ENCODE results near the gene LTF. TPM values are rescaled to one million over a fixed set of nuclear protein-coding genes. Genes with fewer than 3 reads are reported as not detected.
"Not testable (repeated sequence)": the region's sequence is repeated elsewhere in the genome, so short reads cannot be mapped to it uniquely, and the experiment has no call there.

LTF gene
- polyA plus RNA-seq, 1 donor = 3.0 TPM

GRCh38 chr3:46395766-46396530 is 68.8 kb downstream of the LTF start:
- no peak for DNase-seq (ENCODE audit: low read depth)

GRCh38 chr3:46395210-46395661 is 69.5 kb downstream of the LTF start:
- DNase-seq (ENCODE audit: low read depth) = no peak

GRCh38 chr3:46393554-46394434 is 70.9 kb downstream of the LTF start:
- no peak for DNase-seq (ENCODE audit: low read depth)

- DNase-seq (ENCODE audit: low read depth) = no peak
These were observed 71.7 kb downstream of the LTF start for GRCh38 chr3:46393011-46393410.

GRCh38 chr3:46391526-46391925 is 73.2 kb downstream of the LTF start:
- not testable (repeated sequence) for DNase-seq (ENCODE audit: low read depth)

- DNase-seq (ENCODE audit: low read depth) = no peak
These were observed 75.4 kb downstream of the LTF start for GRCh38 chr3:46389306-46389705.

DNA sequence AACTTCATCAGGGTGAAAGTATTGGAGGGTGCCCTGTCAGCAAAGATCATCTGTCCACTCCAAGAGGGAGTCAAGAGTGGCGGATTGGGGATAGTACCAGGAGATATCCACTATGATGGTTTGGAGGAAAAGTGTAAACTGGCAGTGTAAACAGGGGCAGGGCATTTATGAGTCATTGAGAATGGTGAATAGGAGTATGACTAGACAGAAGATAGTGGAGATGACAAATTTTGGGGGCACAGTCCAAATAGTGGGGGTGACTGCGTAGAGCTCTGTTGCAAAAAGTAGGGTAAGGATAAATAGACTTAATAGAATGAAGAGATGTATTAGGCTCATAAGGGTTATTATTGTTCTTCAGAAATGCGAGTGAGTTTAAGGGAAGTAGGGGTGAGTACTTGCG is 75.9 kb downstream of the LTF start:
- DNase-seq (ENCODE audit: low read depth) = not testable (repeated sequence)

- DNase-seq (ENCODE audit: low read depth) = no peak
These were observed 78.5 kb downstream of the LTF start for GRCh38 chr3:46386205-46386604.

Other genes starting within 250 kb of the LTF start
- 0.15 TPM for gene CCR3, start 222.4 kb downstream of the LTF start, polyA plus RNA-seq (ENCODE audit: insufficient read length)
- 0.89 TPM for gene CCR2, start 110.8 kb downstream of the LTF start, polyA plus RNA-seq (ENCODE audit: insufficient read length)
- 0.40 TPM for gene CCR5, start 94.0 kb downstream of the LTF start, polyA plus RNA-seq (ENCODE audit: insufficient read length)
- gene CCRL2, start 57.6 kb downstream of the LTF start, polyA plus RNA-seq (ENCODE audit: insufficient read length) = 0.38 TPM
- gene RTP3, start 33.1 kb upstream of the LTF start, polyA plus RNA-seq (ENCODE audit: insufficient read length) = 0.14 TPM
- 5.2 TPM for gene LRRC2, start 101.4 kb upstream of the LTF start, polyA plus RNA-seq (ENCODE audit: insufficient read length)
- gene FAM240A, start 147.6 kb upstream of the LTF start, polyA plus RNA-seq (ENCODE audit: insufficient read length) = 0.52 TPM
- gene ALS2CL, start 228.8 kb upstream of the LTF start, polyA plus RNA-seq (ENCODE audit: insufficient read length) = 9.0 TPM
- 1.2 TPM for gene TMIE, start 236.5 kb upstream of the LTF start, polyA plus RNA-seq (ENCODE audit: insufficient read length)